GM23338 (cell line): ENCODE measurements around the gene MOB3B. TPM values are rescaled to one million over a fixed set of nuclear protein-coding genes. Genes with fewer than 3 reads are reported as not detected.

Experiments
- ATAC-seq: fragments of 200-7000 bp; cut with Tn5 transposase; 3 replicates; pipeline ENCODE4 v1.9.1; 2020
- DNase-seq: peaks from one replicate; pipeline ENCODE4 v3.0.0-alpha.2; 2015; ENCODE audit warnings: low spot score
- H2AFZ ChIP-seq: fragments of 200-600 bp; sonication (generic); 2 replicates; pipeline ENCODE4 v1.8.0; 2016; ENCODE audit warnings: antibody characterized with exemption, mild to moderate bottlenecking, moderate library complexity
- H3F3A ChIP-seq: fragments of 200-600 bp; sonication (generic); replicated peaks from 2 replicates; pipeline ENCODE4 v1.8.0; 2017; ENCODE audit warnings: antibody characterized with exemption, mixed run types, low read depth
- H3K27ac ChIP-seq: fragments of 200-600 bp; sonication (generic); 2 replicates; pipeline ENCODE4 v1.6.1; 2016; ENCODE audit warnings: low read depth
- H3K27me3 ChIP-seq: fragments of 200-600 bp; sonication (generic); 2 replicates; pipeline ENCODE4 v1.8.0; 2016; ENCODE audit warnings: mild to moderate bottlenecking, mixed run types, moderate library complexity; ENCODE audit not compliant: insufficient read depth
- H3K36me3 ChIP-seq: fragments of 200-600 bp; sonication (generic); 2 replicates; pipeline ENCODE4 v1.8.0; 2016; ENCODE audit warnings: mild to moderate bottlenecking; ENCODE audit not compliant: insufficient read depth
- H3K4me1 ChIP-seq: fragments of 200-600 bp; sonication (generic); 2 replicates; pipeline ENCODE4 v1.8.0; 2016; ENCODE audit warnings: mild to moderate bottlenecking, moderate library complexity; ENCODE audit not compliant: insufficient read depth
- H3K4me2 ChIP-seq: fragments of 200-600 bp; sonication (generic); 2 replicates; pipeline ENCODE4 v1.7.1; 2017; ENCODE audit warnings: mixed run types
- H3K4me3 ChIP-seq: fragments of 200-600 bp; sonication (generic); 2 replicates; pipeline ENCODE4 v1.6.1; 2016; ENCODE audit warnings: mixed run types
- H3K79me2 ChIP-seq: fragments of 200-600 bp; sonication (generic); replicated peaks from 2 replicates; pipeline ENCODE4 v1.8.0; 2017; ENCODE audit warnings: mild to moderate bottlenecking; ENCODE audit not compliant: insufficient read depth
- H3K9me2 ChIP-seq: fragments of 200-600 bp; sonication (generic); 2 replicates; pipeline ENCODE4 v1.8.0; 2017; ENCODE audit not compliant: insufficient read depth
- H4K20me1 ChIP-seq: fragments of 200-600 bp; sonication (generic); replicated peaks from 2 replicates; pipeline ENCODE4 v1.8.0; 2017; ENCODE audit warnings: mild to moderate bottlenecking; ENCODE audit not compliant: insufficient read depth
- H3K27ac Mint-ChIP-seq: 2 replicates; pipeline ENCODE4 v1.8.0; 2020; ENCODE audit warnings: inconsistent platforms, mild to moderate bottlenecking, moderate library complexity, mixed read lengths
- H3K27me3 Mint-ChIP-seq: 3 replicates; pipeline ENCODE4 v1.8.0; 2022; ENCODE audit warnings: low read depth, mild to moderate bottlenecking, moderate library complexity, mixed read lengths, inconsistent platforms; ENCODE audit not compliant: insufficient read depth, poor library complexity
- H3K36me3 Mint-ChIP-seq: 3 replicates; pipeline ENCODE4 v1.8.0; 2021; ENCODE audit warnings: low read depth, mild to moderate bottlenecking, inconsistent platforms, moderate library complexity, mixed read lengths
- H3K4me1 Mint-ChIP-seq: 3 replicates; pipeline ENCODE4 v1.8.0; 2020; ENCODE audit warnings: mild to moderate bottlenecking, inconsistent platforms, mixed read lengths
- H3K4me3 Mint-ChIP-seq: 3 replicates; pipeline ENCODE4 v1.8.0; 2021; ENCODE audit warnings: moderate library complexity, mild to moderate bottlenecking, inconsistent platforms, mixed read lengths
- H3K9me3 Mint-ChIP-seq: 3 replicates; pipeline ENCODE4 v1.8.0; 2020; ENCODE audit warnings: moderate library complexity, mild to moderate bottlenecking, inconsistent platforms, mixed read lengths
- CREB1 ChIP-seq: fragments of 250-450 bp; sonication (Bioruptor Pico); IDR thresholded peaks from 2 replicates; pipeline ENCODE4 v1.5.0; 2020; ENCODE audit warnings: low read depth, mild to moderate bottlenecking, moderate library complexity
- CTCF ChIP-seq, 2 experiments: fragments of 200-600 bp in 1 of 2; sonication (generic) in 1 of 2; conservative IDR thresholded peaks; 2 replicates each; pipeline versions ENCODE4 v1.5.1 to v1.6.1; 2016 to 2017; ENCODE audit warnings: antibody characterized with exemption in 2 of 2, low read depth in 2 of 2, mild to moderate bottlenecking in 2 of 2, moderate library complexity in 1 of 2
- EZH2 ChIP-seq: fragments of 200-600 bp; sonication (generic); IDR thresholded peaks from one replicate; pipeline ENCODE4 v1.8.0; 2017; ENCODE audit warnings: antibody characterized with exemption, mild to moderate bottlenecking, low read depth; ENCODE audit not compliant: unreplicated experiment
- EZH2phosphoT487 ChIP-seq: fragments of 200-600 bp; sonication (generic); IDR thresholded peaks from one replicate; pipeline ENCODE4 v1.8.1; 2018; ENCODE audit warnings: antibody characterized with exemption; ENCODE audit not compliant: unreplicated experiment
- JUNB ChIP-seq: IDR thresholded peaks from one replicate; pipeline ENCODE4 v1.6.1; 2016; ENCODE audit warnings: antibody characterized with exemption; ENCODE audit not compliant: unreplicated experiment
- NANOG ChIP-seq: IDR thresholded peaks from 2 replicates; pipeline ENCODE4 v1.6.1; 2016; ENCODE audit warnings: antibody characterized with exemption, borderline replicate concordance
- POLR2AphosphoS5 ChIP-seq: IDR thresholded peaks from 2 replicates; pipeline ENCODE4 v1.6.1; 2016; ENCODE audit warnings: antibody characterized with exemption, low read depth
- REST ChIP-seq: IDR thresholded peaks from one replicate; pipeline ENCODE4 v1.6.1; 2018; ENCODE audit warnings: antibody characterized with exemption; ENCODE audit not compliant: unreplicated experiment
- STAT1 ChIP-seq: IDR thresholded peaks from one replicate; pipeline ENCODE4 v1.6.1; 2016; ENCODE audit warnings: antibody characterized with exemption; ENCODE audit not compliant: unreplicated experiment
- ZNF114 ChIP-seq: fragments of 250-450 bp; sonication (Bioruptor Pico); IDR thresholded peaks from 2 replicates; pipeline ENCODE4 v1.5.0; 2020; ENCODE audit warnings: mild to moderate bottlenecking, moderate library complexity
- ZNF331 ChIP-seq: fragments of 250-450 bp; sonication (Bioruptor Pico); IDR thresholded peaks from 2 replicates; pipeline ENCODE4 v1.5.0; 2020; ENCODE audit warnings: low read depth, mild to moderate bottlenecking, moderate library complexity
- polyA plus RNA-seq: library from polyadenylated mRNA; unstranded; fragments of >200 nt; fragmentation: Nextera tagmentation; extraction: Ambion mirVana; gene quantifications from 2 replicates; pipeline ENCODE4 v1.2.1, GENCODE V29; 2016
- total RNA-seq: library from RNA; depleted of rRNA; stranded (reverse); fragments of >200 nt; shearing (Covaris generic); gene quantifications from 2 replicates; pipeline ENCODE4 v1.2.3, GENCODE V29; 2014
- TF ChIP-seq, protein P1 (sequence below): fragments of 250-450 bp; sonication (Bioruptor Pico); IDR thresholded peaks from 2 replicates; pipeline ENCODE4 v1.5.0; 2020; ENCODE audit warnings: mild to moderate bottlenecking, moderate library complexity
- TF ChIP-seq, protein P2 (sequence below): IDR thresholded peaks from 2 replicates; pipeline ENCODE4 v1.6.1; 2016; ENCODE audit warnings: antibody characterized with exemption

Gene MOB3B
- total and polyA plus RNA-seq, 2 experiments from 2014 or later: 7.6 to 12.1 TPM

DNA sequence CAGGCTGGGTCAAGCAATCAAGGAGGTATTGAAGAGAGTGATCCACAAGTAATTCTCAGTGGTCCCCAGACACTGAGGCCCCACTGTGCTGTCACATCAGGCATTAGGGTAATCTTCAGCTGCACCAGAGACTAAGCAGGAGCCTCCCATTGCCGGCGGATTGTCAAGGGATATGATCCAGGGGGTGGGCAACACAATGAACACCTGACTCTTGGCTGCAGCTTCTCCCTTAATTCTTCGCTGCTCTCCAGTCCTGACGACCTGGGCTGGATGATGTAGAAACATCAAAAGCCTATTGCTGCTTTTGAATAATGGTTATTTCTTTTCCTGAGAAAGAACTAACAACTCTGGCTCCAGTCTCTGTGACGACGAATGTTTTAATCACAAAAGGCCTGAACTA lies 83.9 kb downstream of the MOB3B start:
- no peaks in the 10 kb centered on the region for H3K36me3 ChIP-seq
- H2AFZ ChIP-seq: no peak overlapping the region
- no peak overlapping the region; the same call in 1 of the 2 replicates for H3K4me2 ChIP-seq
- H3K9me3 Mint-ChIP-seq: no peaks in the 10 kb centered on the region
- H3K27me3 ChIP-seq: no peaks in the 10 kb centered on the region
- H3K79me2 ChIP-seq: 0 out of 2 replicates have a peak, but pooled peaks cover 6% of the 10 kb centered on the region
- H3K4me3 Mint-ChIP-seq: no peak overlapping the region
- no peaks in the 10 kb centered on the region for H3F3A ChIP-seq
- no peak overlapping the region for H3K27ac Mint-ChIP-seq
- no peaks in the 10 kb centered on the region for H4K20me1 ChIP-seq
- H3K4me1 ChIP-seq: peaks cover 21% of the 10 kb centered on the region; the same call in 1 of the 2 replicates
- no peaks in the 10 kb centered on the region for H3K9me2 ChIP-seq
- no peak for ATAC-seq
- no peak overlapping the region for H3K27ac ChIP-seq
- H3K4me3 ChIP-seq: no peak overlapping the region
- H3K36me3 Mint-ChIP-seq: peaks cover 4% of the 10 kb centered on the region; the same call in 2 of the 3 replicates
- no peak for DNase-seq
- H3K4me1 Mint-ChIP-seq: peaks cover 40% of the 10 kb centered on the region
- no peaks in the 10 kb centered on the region for H3K27me3 Mint-ChIP-seq
- TF ChIP-seq, protein P1, sequence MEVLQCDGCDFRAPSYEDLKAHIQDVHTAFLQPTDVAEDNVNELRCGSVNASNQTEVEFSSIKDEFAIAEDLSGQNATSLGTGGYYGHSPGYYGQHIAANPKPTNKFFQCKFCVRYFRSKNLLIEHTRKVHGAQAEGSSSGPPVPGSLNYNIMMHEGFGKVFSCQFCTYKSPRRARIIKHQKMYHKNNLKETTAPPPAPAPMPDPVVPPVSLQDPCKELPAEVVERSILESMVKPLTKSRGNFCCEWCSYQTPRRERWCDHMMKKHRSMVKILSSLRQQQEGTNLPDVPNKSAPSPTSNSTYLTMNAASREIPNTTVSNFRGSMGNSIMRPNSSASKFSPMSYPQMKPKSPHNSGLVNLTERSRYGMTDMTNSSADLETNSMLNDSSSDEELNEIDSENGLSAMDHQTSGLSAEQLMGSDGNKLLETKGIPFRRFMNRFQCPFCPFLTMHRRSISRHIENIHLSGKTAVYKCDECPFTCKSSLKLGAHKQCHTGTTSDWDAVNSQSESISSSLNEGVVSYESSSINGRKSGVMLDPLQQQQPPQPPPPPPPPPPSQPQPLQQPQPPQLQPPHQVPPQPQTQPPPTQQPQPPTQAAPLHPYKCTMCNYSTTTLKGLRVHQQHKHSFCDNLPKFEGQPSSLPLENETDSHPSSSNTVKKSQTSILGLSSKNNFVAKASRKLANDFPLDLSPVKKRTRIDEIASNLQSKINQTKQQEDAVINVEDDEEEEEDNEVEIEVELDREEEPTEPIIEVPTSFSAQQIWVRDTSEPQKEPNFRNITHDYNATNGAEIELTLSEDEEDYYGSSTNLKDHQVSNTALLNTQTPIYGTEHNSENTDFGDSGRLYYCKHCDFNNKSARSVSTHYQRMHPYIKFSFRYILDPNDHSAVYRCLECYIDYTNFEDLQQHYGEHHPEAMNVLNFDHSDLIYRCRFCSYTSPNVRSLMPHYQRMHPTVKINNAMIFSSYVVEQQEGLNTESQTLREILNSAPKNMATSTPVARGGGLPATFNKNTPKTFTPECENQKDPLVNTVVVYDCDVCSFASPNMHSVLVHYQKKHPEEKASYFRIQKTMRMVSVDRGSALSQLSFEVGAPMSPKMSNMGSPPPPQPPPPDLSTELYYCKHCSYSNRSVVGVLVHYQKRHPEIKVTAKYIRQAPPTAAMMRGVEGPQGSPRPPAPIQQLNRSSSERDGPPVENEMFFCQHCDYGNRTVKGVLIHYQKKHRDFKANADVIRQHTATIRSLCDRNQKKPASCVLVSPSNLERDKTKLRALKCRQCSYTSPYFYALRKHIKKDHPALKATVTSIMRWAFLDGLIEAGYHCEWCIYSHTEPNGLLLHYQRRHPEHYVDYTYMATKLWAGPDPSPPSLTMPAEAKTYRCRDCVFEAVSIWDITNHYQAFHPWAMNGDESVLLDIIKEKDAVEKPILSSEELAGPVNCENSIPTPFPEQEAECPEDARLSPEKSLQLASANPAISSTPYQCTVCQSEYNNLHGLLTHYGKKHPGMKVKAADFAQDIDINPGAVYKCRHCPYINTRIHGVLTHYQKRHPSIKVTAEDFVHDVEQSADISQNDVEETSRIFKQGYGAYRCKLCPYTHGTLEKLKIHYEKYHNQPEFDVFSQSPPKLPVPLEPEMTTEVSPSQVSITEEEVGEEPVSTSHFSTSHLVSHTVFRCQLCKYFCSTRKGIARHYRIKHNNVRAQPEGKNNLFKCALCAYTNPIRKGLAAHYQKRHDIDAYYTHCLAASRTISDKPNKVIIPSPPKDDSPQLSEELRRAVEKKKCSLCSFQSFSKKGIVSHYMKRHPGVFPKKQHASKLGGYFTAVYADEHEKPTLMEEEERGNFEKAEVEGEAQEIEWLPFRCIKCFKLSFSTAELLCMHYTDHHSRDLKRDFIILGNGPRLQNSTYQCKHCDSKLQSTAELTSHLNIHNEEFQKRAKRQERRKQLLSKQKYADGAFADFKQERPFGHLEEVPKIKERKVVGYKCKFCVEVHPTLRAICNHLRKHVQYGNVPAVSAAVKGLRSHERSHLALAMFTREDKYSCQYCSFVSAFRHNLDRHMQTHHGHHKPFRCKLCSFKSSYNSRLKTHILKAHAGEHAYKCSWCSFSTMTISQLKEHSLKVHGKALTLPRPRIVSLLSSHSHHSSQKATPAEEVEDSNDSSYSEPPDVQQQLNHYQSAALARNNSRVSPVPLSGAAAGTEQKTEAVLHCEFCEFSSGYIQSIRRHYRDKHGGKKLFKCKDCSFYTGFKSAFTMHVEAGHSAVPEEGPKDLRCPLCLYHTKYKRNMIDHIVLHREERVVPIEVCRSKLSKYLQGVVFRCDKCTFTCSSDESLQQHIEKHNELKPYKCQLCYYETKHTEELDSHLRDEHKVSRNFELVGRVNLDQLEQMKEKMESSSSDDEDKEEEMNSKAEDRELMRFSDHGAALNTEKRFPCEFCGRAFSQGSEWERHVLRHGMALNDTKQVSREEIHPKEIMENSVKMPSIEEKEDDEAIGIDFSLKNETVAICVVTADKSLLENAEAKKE (CRISPR knock-in tag): no peak
- TF ChIP-seq POLR2AphosphoS5: no peak
- no peak for TF ChIP-seq REST
- TF ChIP-seq, protein P2, sequence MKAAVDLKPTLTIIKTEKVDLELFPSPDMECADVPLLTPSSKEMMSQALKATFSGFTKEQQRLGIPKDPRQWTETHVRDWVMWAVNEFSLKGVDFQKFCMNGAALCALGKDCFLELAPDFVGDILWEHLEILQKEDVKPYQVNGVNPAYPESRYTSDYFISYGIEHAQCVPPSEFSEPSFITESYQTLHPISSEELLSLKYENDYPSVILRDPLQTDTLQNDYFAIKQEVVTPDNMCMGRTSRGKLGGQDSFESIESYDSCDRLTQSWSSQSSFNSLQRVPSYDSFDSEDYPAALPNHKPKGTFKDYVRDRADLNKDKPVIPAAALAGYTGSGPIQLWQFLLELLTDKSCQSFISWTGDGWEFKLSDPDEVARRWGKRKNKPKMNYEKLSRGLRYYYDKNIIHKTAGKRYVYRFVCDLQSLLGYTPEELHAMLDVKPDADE: no peak
- TF ChIP-seq EZH2: no peak
- no peak for TF ChIP-seq ZNF331
- TF ChIP-seq CREB1 (CRISPR knock-in tag): no peak
- no peak for TF ChIP-seq JUNB
- no peak for TF ChIP-seq NANOG
- no peak for TF ChIP-seq STAT1
- no peak for TF ChIP-seq CTCF (conservative IDR thresholded peaks at IDR 0.05; ENCODE audit: low read depth in 2 of 2)
- no peak for TF ChIP-seq ZNF114 (CRISPR knock-in tag)
- no peak for TF ChIP-seq EZH2phosphoT487
